Measurements from ENCODE around the gene FOXK1. TPM values are rescaled to one million over a fixed set of nuclear protein-coding genes. Genes with fewer than 3 reads are reported as not detected.

The FOXK1 gene
- total RNA-seq, 1 donor from 2014 or later = 41.7 TPM

- peaks cover 15% of the 10 kb centered on the region for H3K4me1 Mint-ChIP-seq (ENCODE audit: low read depth, unreplicated experiment)
- no peak for DNase-seq
- TF ChIP-seq CTCF (IDR thresholded peaks at IDR 0.05; ENCODE audit: partially characterized antibody, unreplicated experiment) = no peak
- no peak overlapping the region for H3K4me3 Mint-ChIP-seq (ENCODE audit: unreplicated experiment)
- no peak overlapping the region for H3K27ac Mint-ChIP-seq (ENCODE audit: unreplicated experiment)
- H3K27me3 Mint-ChIP-seq (ENCODE audit: unreplicated experiment) = peaks cover 9% of the 10 kb centered on the region
- H3K9me3 Mint-ChIP-seq (ENCODE audit: unreplicated experiment) = peaks cover 6% of the 10 kb centered on the region
- peaks cover 5% of the 10 kb centered on the region for H3K36me3 Mint-ChIP-seq (ENCODE audit: unreplicated experiment)
Observed at GRCh38 chr7:4648111-4648510, 34.0 kb upstream of the FOXK1 start.

- peak overlapping the region; percentile 25 for H3K4me3 Mint-ChIP-seq (ENCODE audit: unreplicated experiment)
Observed at GRCh38 chr7:4650433-4651047, 31.6 kb upstream of the FOXK1 start.

GRCh38 chr7:4653771-4654170 is 28.3 kb upstream of the FOXK1 start:
- H3K4me1 Mint-ChIP-seq (ENCODE audit: low read depth, unreplicated experiment) = peaks cover 15% of the 10 kb centered on the region
- H3K27ac Mint-ChIP-seq (ENCODE audit: unreplicated experiment) = no peak overlapping the region

More at GRCh38 chr7:4650433-4651047, 31.6 kb upstream of the FOXK1 start:
- peaks cover 5% of the 10 kb centered on the region for H3K36me3 Mint-ChIP-seq (ENCODE audit: unreplicated experiment)
- no peak for TF ChIP-seq CTCF (IDR thresholded peaks at IDR 0.05; ENCODE audit: partially characterized antibody, unreplicated experiment)
- DNase-seq = peak; percentile 55
- peaks cover 11% of the 10 kb centered on the region for H3K27me3 Mint-ChIP-seq (ENCODE audit: unreplicated experiment)
- H3K27ac Mint-ChIP-seq (ENCODE audit: unreplicated experiment) = peak overlapping the region; percentile 89
- peaks cover 15% of the 10 kb centered on the region for H3K4me1 Mint-ChIP-seq (ENCODE audit: low read depth, unreplicated experiment)
- H3K9me3 Mint-ChIP-seq (ENCODE audit: unreplicated experiment) = peaks cover 6% of the 10 kb centered on the region

GRCh38 chr7:4655311-4655710 is 26.8 kb upstream of the FOXK1 start:
- peaks cover 5% of the 10 kb centered on the region for H3K9me3 Mint-ChIP-seq (ENCODE audit: unreplicated experiment)
- peaks cover 15% of the 10 kb centered on the region for H3K4me1 Mint-ChIP-seq (ENCODE audit: low read depth, unreplicated experiment)
- DNase-seq = no peak
- peaks cover 11% of the 10 kb centered on the region for H3K27me3 Mint-ChIP-seq (ENCODE audit: unreplicated experiment)
- H3K36me3 Mint-ChIP-seq (ENCODE audit: unreplicated experiment) = peaks cover 5% of the 10 kb centered on the region
- H3K27ac Mint-ChIP-seq (ENCODE audit: unreplicated experiment) = no peak overlapping the region
- H3K4me3 Mint-ChIP-seq (ENCODE audit: unreplicated experiment) = no peak overlapping the region
- TF ChIP-seq CTCF (IDR thresholded peaks at IDR 0.05; ENCODE audit: partially characterized antibody, unreplicated experiment) = no peak

More at GRCh38 chr7:4653771-4654170, 28.3 kb upstream of the FOXK1 start:
- DNase-seq = no peak
- Mint-ChIP-seq H3K36me3 (ENCODE audit: unreplicated experiment) (peaks cover 5% of the 10 kb centered on the region), H3K9me3 (ENCODE audit: unreplicated experiment) (peaks cover 6% of the 10 kb centered on the region), H3K4me3 (ENCODE audit: unreplicated experiment) (no peak overlapping the region), H3K27me3 (ENCODE audit: unreplicated experiment) (peaks cover 11% of the 10 kb centered on the region)
- TF ChIP-seq CTCF (IDR thresholded peaks at IDR 0.05; ENCODE audit: partially characterized antibody, unreplicated experiment) = no peak

GRCh38 chr7:4655896-4656295 is 26.2 kb upstream of the FOXK1 start:
- H3K27ac Mint-ChIP-seq (ENCODE audit: unreplicated experiment) = no peak overlapping the region
- no peak overlapping the region for H3K4me3 Mint-ChIP-seq (ENCODE audit: unreplicated experiment)
- peaks cover 3% of the 10 kb centered on the region for H3K9me3 Mint-ChIP-seq (ENCODE audit: unreplicated experiment)
- H3K27me3 Mint-ChIP-seq (ENCODE audit: unreplicated experiment) = peaks cover 7% of the 10 kb centered on the region
- H3K4me1 Mint-ChIP-seq (ENCODE audit: low read depth, unreplicated experiment) = peaks cover 9% of the 10 kb centered on the region
- no peak for TF ChIP-seq CTCF (IDR thresholded peaks at IDR 0.05; ENCODE audit: partially characterized antibody, unreplicated experiment)
- no peak for DNase-seq
- peaks cover 5% of the 10 kb centered on the region for H3K36me3 Mint-ChIP-seq (ENCODE audit: unreplicated experiment)

All from glutamatergic neuron (in vitro differentiated cells).